Measurements from ENCODE around the gene PIGO. TPM values are rescaled to one million over a fixed set of nuclear protein-coding genes. Genes with fewer than 3 reads are reported as not detected.

The PIGO gene
- total RNA-seq, result 6.9 TPM

GRCh38 chr9:35096035-35096849 is at the start of gene PIGO:
Gene PIGO (minus strand): TSS chr9:35096591. CDS start chr9:35095565, 1,026 bp downstream.
- DNase-seq (ENCODE audit: low spot score in 2 of 2) (peak; percentile 82 to 86), FAIRE-seq (no peak)

GRCh38 chr9:35142037-35142436 is 45.6 kb upstream of the PIGO start:
- DNase-seq (ENCODE audit: low spot score in 2 of 2) (no peak), FAIRE-seq (no peak)

DNA sequence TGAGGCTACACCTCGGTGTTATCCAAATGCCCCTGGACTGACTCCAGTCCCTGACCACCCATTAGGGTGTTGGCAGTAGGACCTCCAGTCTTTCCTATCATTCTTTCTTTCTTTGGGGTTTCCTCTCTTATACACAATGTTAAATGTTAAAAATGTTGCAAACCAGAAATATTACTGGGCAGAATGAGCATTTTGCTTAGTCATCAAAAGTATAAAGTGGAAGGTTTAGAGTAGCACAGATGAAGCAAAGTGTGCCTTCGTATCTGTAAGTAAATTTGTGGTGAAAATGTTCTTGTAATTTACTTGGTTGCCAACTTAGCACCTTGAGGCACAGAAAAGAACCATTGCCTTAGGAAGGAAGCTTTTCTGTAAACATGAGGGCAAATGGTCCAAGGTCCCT is 43.7 kb upstream of the PIGO start:
- no peak for FAIRE-seq
- DNase-seq (ENCODE audit: low spot score in 2 of 2), result no peak

DNA sequence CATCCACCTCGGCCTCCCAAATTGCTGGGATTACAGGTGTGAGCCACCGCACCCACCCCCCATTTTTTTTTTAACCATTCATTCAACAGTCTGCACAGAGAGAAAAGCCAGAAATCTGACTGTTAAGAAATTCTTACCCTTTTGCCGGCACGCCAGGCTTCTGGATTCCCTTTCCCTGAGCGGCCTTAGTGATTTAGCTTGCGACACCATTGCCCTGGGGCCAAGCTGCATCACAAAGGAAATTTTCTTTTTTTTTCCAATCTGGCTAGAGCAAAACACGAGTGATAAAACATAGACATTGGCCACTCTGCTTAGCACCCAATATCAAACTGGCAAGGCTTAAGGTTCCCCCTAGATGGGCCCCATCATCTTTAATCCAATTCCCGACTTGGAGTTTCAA is 40.5 kb upstream of the PIGO start:
- DNase-seq (ENCODE audit: low spot score in 2 of 2), result no peak
- no peak for FAIRE-seq

GRCh38 chr9:35135988-35136387 is 39.6 kb upstream of the PIGO start:
- no peak for FAIRE-seq
- no peak for DNase-seq (ENCODE audit: low spot score in 2 of 2)

DNA sequence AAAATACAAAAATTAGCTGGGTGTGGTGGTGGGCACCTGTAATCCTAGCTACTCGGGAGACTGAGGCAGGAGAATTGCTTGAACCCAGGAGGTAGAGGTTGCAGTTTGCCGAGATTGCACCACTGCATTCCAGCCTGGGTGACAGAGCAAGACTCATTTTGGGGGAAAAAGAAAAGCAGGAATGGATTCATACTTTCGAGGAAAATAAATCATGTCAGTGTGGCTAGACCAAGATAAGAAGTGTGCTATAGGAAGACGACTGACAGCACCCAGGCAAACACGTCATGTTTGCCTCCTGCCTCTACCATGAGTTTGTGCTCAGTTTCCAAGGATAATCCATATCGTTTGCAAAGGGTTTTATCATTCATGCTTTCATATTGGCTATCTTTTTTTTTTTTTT is 38.5 kb upstream of the PIGO start:
- FAIRE-seq (no peak), DNase-seq (ENCODE audit: low spot score in 2 of 2) (no peak)

DNA sequence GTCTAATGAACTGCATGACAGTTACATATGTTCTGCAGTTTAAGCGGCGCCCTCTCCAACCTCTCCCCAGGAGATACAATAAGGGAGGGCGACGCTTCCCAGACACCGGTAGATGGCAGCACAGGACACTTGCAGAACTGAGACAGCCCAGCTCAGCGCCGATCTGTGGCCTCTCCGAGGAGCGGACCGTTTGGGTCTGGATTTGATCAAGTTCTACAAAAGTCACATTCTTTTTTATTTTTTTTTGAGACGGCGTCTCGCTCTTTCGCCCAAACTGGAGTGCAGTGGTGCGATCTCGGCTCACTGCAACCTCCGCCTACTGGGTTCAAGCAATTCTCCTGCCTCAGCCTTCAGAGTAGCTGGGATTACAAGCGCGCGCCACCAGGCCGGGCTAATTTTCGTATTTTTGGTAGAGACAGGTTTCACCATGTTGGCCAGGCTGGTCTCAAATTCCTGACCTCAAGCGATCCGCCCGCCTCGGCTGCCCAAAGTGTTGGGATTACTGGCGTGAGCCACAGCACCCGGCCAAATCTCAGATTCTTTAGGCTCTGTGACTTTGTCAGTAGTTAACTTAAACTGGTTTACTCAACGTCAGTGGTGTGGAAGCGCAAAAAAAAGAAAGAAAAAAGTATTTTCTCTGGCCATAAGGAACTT is 20.6 kb upstream of the PIGO start:
- peak in 1 of 2 donors; percentile 76 for DNase-seq (ENCODE audit: low spot score in 2 of 2)
- no peak for FAIRE-seq

GRCh38 chr9:35116539-35116897 is 20.1 kb upstream of the PIGO start:
- no peak for FAIRE-seq
- DNase-seq (ENCODE audit: low spot score in 2 of 2), result no peak

- FAIRE-seq, result no peak
- DNase-seq (ENCODE audit: low spot score in 2 of 2), result peak; percentile 64 to 85
Measured at GRCh38 chr9:35115680-35116538, 19.5 kb upstream of the PIGO start, which contains the start of gene ATOSB. Gene ATOSB (minus strand): TSS chr9:35115862. CDS start chr9:35108274, 7,588 bp downstream.

DNA sequence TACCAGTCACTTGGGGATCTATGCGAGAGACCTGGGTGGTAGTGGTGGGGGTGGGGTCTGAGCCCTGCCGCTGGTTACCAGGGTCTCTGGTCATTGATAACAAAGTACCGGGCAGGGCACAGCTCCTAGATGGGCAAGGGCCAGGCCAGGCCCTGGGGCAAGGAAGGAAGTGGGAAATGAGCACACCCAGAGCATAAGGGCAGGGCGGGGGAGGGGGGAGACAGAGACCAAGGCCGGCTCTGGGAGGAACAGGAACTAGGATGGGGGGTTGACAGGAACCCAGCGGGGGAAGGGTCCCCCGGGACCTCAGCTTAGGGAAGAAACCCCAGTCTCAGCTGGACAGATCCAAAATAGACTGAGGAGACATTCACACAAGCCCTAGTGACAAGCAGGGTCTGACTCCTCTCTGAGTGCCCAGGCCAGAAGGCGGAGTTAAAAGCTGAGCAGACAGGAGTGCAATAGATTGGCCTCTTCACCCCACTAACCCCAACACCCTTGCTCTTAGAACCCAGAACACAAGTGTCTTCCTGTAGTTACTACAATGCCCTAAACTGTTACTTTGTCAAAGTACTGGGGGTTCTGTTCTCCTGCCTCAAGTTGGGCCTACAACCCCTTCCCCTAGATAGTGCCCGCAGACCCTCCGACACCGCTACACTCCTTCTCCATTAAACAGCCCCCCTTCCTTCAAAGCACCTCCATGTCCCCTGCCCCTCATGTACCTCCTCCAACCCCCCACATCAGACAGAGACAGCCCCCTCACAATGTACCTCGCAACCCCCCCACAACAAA is 18.6 kb upstream of the PIGO start:
- FAIRE-seq (no peak), DNase-seq (ENCODE audit: low spot score in 2 of 2) (no peak)

- peak in 1 of 2 donors; percentile 68 for DNase-seq (ENCODE audit: low spot score in 2 of 2)
- FAIRE-seq, result no peak
Measured at GRCh38 chr9:35114113-35114839, 17.9 kb upstream of the PIGO start.

DNA sequence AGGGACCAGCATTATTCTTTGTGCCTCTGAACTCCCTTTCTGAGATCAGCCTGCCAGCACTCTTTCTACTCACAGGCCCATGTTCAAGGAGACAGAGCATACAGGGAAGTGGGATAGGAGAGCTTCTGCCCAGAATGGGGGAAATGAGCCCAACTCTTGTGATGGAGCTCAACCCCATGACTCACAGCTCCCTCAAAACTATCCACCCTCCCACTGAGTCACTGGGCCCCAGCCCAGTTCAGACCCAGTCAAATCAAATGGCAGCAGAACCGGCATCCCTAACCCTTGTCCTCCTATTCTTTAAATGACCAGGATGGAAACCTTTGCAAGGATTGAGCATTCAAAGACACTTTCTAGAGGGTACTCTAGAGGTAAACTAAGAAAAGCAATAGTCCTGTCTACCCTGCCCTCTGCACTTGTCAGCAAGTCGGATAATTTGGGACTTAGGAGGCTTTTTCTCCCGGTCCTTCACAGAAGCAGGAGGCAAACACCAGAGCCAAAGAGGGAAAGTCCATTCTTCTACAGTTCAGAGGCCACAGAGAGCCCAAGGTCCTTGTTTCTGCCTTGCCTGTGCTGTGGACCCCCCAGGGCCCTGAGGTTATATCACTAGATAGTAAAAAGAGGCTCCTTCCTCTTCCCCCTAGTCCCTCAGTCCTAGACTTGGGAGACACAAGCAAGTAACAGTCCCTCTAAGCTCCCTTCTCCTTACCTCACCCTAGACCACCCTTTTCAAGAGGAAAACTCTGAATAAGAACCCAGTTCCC is 16.0 kb upstream of the PIGO start:
- FAIRE-seq (no peak), DNase-seq (ENCODE audit: low spot score in 2 of 2) (no peak)

DNA sequence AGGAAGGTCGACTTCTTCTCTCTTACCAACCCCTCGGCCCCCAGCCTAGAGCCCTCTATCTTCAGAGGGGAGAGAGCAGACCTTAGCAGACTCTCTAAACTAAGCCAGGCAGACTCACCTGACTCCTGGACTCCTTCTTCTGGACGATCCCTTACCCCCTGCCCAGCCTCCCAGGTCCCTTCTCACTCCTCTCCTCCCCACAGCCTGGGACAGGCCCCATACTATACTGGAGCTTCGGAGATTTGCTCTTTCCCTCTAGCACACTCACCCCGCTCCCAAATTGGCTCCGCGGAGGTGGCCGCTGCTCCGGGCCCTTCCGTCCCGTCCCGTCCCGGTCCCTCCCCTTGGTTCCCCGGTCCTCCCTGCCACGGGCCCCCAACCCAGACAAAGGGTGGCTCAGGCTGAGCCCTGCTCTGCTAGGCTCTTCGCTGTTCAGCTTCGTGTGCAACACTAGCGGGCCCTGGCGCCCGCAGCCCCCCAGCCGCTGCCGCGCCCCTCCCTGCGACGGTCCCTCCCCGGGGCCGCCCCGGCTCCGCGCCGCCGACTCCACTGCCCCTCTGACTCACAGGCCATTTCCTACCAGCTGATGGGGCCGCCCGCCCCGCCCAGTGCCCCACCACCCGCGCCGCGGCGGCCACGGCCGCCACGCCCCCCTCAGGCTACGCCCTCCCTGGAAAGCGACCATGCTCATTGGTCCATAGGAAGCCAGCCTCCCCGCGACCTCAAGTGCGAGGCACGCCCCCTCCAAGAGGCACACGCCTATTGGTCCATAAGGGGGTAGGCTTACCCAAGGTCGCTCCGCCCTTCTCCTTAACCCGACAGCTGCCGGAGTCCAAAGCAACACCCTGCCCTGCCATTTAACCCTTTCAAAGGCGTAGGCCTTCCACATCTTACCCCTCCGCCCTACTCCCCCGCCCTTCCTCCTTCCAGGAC is 14.9 kb upstream of the PIGO start:
- FAIRE-seq, result no peak
- DNase-seq (ENCODE audit: low spot score in 2 of 2), result peak; percentile 96

DNA sequence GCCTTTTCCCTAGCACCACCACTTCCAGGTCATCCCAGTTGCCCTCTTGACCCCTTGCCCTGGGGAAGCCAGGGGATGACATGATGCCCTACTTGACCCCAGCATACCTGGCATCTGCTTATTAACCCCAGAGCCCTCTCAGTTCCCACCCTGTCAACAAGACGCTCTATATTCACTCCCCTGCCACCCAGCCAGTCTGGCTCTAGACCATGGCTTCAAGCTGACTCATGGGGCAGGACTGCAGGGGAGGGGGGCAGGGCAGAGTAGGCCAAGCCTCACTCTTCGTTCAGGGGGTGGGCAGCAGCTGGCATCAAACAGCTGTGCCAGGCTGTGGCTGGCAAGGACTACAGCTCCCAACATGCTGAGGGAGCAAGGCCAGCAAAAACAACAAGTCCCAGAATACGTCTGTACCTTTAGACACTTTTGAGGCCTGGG is 14.0 kb upstream of the PIGO start:
- FAIRE-seq (no peak), DNase-seq (ENCODE audit: low spot score in 2 of 2) (peak; percentile 58 to 59)

- DNase-seq (ENCODE audit: low spot score in 2 of 2) (peak in 1 of 2 donors; percentile 21), FAIRE-seq (no peak)
Measured at GRCh38 chr9:35108946-35109575, 12.7 kb upstream of the PIGO start.

GRCh38 chr9:35108461-35108860 is 12.1 kb upstream of the PIGO start:
- FAIRE-seq (no peak), DNase-seq (ENCODE audit: low spot score in 2 of 2) (peak in 1 of 2 donors; percentile 12)

Data from frontal cortex (tissue), 4 donors.